T47D (cell line): ENCODE data around the gene PHLDA3.
"Not testable (repeated sequence)": the region's sequence is repeated elsewhere in the genome, so short reads cannot be mapped to it uniquely, and the experiment has no call there.

Experiments used
- DNase-seq, 2 experiments: peaks; one replicate each; pipeline versions ENCODE4 v3.0.0 to v3.0.0-alpha.2; 2011 to 2012; ENCODE audit warnings: low read depth in 1 of 2, low spot score in 1 of 2
- JUND ChIP-seq: IDR thresholded peaks from 2 replicates; pipeline ENCODE4 v1.6.1; 2012; ENCODE audit warnings: low read depth
- in situ Hi-C: cut with HindIII; loops from 2 replicates; pipeline ENCODE4 v1.10.0; 2016; ENCODE audit warnings: low sequenced_read_pairs, low pct_unique_long_range_greater_than_20kb

PHLDA3 gene

GRCh38 chr1:201489643-201490261 is 20.8 kb upstream of the PHLDA3 start:
- in situ Hi-C loops = no loop called here
- TF ChIP-seq JUND = no peak
- no peak for DNase-seq

- DNase-seq = no peak
- TF ChIP-seq JUND = no peak
- in situ Hi-C loops = no loop called here
These were observed 20.0 kb upstream of the PHLDA3 start for GRCh38 chr1:201488830-201489589.

GRCh38 chr1:201487742-201488141 is 18.8 kb upstream of the PHLDA3 start:
- in situ Hi-C loops = no loop called here
- no peak for DNase-seq
- no peak for TF ChIP-seq JUND

- TF ChIP-seq JUND = no peak
- in situ Hi-C loops = no loop called here
- no peak for DNase-seq
These were observed 17.2 kb upstream of the PHLDA3 start for GRCh38 chr1:201486187-201486586.

- in situ Hi-C loops = no loop called here
- no peak for DNase-seq
- no peak for TF ChIP-seq JUND
These were observed 16.3 kb upstream of the PHLDA3 start for GRCh38 chr1:201485184-201485774.

- DNase-seq = no peak
- in situ Hi-C loops = no loop called here
- no peak for TF ChIP-seq JUND
These were observed 14.5 kb upstream of the PHLDA3 start for GRCh38 chr1:201483373-201483949.

GRCh38 chr1:201482755-201483154 is 13.8 kb upstream of the PHLDA3 start:
- TF ChIP-seq JUND = no peak
- in situ Hi-C loops = no loop called here
- no peak for DNase-seq

GRCh38 chr1:201481761-201482493 is 12.9 kb upstream of the PHLDA3 start:
- TF ChIP-seq JUND = no peak
- in situ Hi-C loops = no loop called here
- peak; percentile 88 to 90 for DNase-seq

GRCh38 chr1:201481004-201481380 is 12.0 kb upstream of the PHLDA3 start:
- no peak for DNase-seq
- in situ Hi-C loops = no loop called here
- no peak for TF ChIP-seq JUND

GRCh38 chr1:201480231-201481003 is 11.4 kb upstream of the PHLDA3 start:
- TF ChIP-seq JUND = no peak
- peak; percentile 88 to 98 for DNase-seq
- in situ Hi-C loops = no loop called here

- in situ Hi-C loops = no loop called here
These were observed 10.3 kb upstream of the PHLDA3 start for GRCh38 chr1:201479201-201479730.

GRCh38 chr1:201478666-201479065 is 9.7 kb upstream of the PHLDA3 start:
- in situ Hi-C loops, DNase-seq: not testable (repeated sequence)

More at GRCh38 chr1:201479201-201479730, 10.3 kb upstream of the PHLDA3 start:
- DNase-seq = no peak
- TF ChIP-seq JUND = no peak
